ENCODE results near the gene CCND1.

Gene CCND1

DNA sequence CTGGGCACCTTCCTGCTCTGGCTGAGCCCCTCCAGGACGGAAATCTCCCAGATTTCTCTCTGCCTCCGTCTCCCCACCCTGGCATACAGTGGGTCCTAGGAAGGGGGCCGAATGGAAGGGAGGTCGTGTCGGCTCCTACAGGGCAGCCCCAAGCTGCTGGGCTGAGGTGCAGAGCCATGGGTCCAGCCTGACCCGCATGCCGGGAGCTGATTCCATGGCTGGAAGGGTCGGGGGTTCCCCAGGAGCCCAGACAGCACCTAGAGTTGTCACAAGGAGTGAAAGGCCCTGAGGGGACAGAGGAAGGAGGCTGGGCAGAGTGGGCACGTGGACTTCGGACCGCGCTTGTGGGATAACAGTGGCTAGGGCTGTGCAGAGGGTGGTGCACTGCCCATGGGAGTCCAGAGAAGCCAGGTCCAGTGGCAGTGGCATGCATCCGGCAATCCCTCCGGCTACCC, 16.5 kb downstream of the CCND1 start:
- FAIRE-seq (no peak), DNase-seq (ENCODE audit: insufficient read length, low spot score) (no peak)
- no peak for TF ChIP-seq TAF1 (IDR thresholded peaks at IDR 0.05; ENCODE audit: low read depth, low read length)
- TF ChIP-seq SPI1 (IDR thresholded peaks at IDR 0.05; ENCODE audit: low read depth, low read length): no peak
- no peak for TF ChIP-seq POLR2AphosphoS5 (IDR thresholded peaks at IDR 0.05; ENCODE audit: low read depth, low read length)
- no peak for TF ChIP-seq PAX5 (IDR thresholded peaks at IDR 0.05; ENCODE audit: insufficient read depth, low read length, severe bottlenecking)
- no peak for TF ChIP-seq POU2F2 (IDR thresholded peaks at IDR 0.05; ENCODE audit: low read depth, low read length)
- no peak for TF ChIP-seq POLR2A (IDR thresholded peaks at IDR 0.05; ENCODE audit: low read depth, low read length)

DNA sequence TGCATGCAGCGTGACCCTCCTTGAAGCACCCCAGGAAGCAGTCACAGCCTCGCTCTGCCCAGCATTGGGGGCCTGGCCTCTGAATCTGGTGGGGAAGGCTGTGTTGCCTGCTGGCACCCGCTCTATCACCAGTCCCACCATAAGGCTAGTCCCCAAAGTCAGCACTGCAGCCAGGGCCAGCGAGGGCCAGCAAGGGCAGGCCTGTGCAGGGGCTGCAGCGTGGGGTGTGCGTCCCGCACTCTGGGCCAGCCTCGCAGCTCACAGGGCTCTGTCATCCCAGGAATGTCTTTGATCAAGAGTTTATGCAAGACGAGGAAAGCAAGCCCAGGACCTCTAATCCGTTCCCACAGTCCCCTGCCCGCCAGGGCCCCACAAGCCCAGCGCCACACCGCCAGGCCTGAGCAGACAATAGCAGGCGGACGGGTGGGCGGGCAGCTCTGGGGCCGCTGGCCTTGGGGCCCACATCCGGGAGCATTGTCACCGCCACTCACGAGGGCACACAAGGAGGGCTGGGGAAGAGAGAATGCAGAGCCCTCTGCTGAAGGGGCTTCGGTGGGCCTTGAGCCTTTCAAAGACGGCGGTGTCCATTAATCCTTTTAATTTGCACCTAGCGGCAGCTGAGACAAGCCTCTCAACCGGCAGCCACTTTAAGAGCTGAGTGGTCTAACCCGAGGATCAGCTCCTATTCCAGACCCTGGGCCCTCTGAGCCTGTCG, 17.1 kb downstream of the CCND1 start:
- no peak for TF ChIP-seq POLR2AphosphoS5 (IDR thresholded peaks at IDR 0.05; ENCODE audit: low read depth, low read length)
- TF ChIP-seq POLR2A (IDR thresholded peaks at IDR 0.05; ENCODE audit: low read depth, low read length): no peak
- TF ChIP-seq POU2F2 (IDR thresholded peaks at IDR 0.05; ENCODE audit: low read depth, low read length): no peak
- no peak for TF ChIP-seq SPI1 (IDR thresholded peaks at IDR 0.05; ENCODE audit: low read depth, low read length)
- no peak for TF ChIP-seq PAX5 (IDR thresholded peaks at IDR 0.05; ENCODE audit: insufficient read depth, low read length, severe bottlenecking)
- no peak for TF ChIP-seq TAF1 (IDR thresholded peaks at IDR 0.05; ENCODE audit: low read depth, low read length)
- FAIRE-seq (no peak), DNase-seq (ENCODE audit: insufficient read length, low spot score) (no peak)

DNA sequence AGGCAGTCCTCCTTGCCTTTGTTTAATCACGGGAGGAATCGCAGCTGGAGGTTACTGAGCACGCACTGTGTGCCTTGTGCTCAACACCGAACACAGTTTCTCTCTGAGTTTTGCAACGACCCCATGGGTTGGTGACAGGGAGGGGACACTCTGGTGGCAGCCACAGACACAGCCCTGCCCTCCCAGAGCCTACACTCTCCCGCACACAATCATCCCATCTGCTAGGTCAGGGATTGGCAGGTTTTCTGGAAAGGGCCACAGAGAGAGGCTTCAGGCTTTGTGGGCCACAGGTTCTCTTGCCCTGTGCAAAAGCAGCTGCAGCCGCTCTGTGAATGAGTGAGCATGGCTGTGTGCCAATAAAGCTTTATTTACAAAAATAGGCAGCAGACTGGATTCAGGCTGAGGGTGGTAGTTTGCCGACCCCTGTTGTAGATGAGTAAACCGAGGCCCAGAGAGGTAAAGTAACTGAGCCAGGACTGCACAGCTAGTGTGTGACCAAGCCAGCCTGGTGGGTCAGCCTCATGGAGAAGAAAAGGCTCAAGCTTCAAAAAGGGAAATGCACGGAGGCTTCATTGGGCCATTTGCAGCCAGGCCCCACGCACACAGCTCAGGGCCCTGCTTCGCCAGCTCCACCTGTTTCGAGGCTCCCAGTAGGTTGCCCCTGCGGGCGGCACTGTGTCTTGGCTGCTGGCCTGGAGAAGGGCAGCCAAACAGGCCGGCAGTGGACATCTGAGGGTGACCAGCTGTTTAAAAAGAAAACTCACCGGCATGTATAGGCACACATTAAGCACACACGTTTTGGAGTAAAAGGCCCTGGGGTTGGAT, 17.9 kb downstream of the CCND1 start:
- TF ChIP-seq POLR2AphosphoS5 (IDR thresholded peaks at IDR 0.05; ENCODE audit: low read depth, low read length) (no peak), PAX5 (IDR thresholded peaks at IDR 0.05; ENCODE audit: insufficient read depth, low read length, severe bottlenecking) (no peak), SPI1 (IDR thresholded peaks at IDR 0.05; ENCODE audit: low read depth, low read length) (no peak), POU2F2 (IDR thresholded peaks at IDR 0.05; ENCODE audit: low read depth, low read length) (no peak), TAF1 (IDR thresholded peaks at IDR 0.05; ENCODE audit: low read depth, low read length) (no peak), POLR2A (IDR thresholded peaks at IDR 0.05; ENCODE audit: low read depth, low read length) (no peak)
- no peak for FAIRE-seq
- DNase-seq (ENCODE audit: insufficient read length, low spot score): no peak

DNA sequence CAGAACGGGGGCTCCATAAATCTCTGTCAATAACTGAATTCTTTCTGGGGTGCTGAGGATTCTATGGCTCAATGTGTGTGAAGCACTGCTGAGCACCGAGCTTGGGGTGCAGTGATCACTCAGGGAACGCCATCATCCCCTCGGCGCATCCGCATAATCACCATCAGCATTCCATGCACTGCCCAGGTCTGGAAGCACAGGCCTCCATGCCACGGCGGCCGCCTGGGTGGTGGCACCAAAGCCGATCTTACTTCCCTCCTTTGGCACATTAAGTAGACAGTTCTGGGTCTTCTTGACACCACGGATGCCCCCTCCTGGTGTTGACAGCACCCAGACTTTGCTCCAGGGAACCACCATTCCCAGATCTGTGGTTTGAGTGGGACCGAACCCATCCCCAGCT, 18.6 kb downstream of the CCND1 start:
- FAIRE-seq (no peak), DNase-seq (ENCODE audit: insufficient read length, low spot score) (no peak)
- TF ChIP-seq SPI1 (IDR thresholded peaks at IDR 0.05; ENCODE audit: low read depth, low read length) (no peak), POU2F2 (IDR thresholded peaks at IDR 0.05; ENCODE audit: low read depth, low read length) (no peak), TAF1 (IDR thresholded peaks at IDR 0.05; ENCODE audit: low read depth, low read length) (no peak), POLR2A (IDR thresholded peaks at IDR 0.05; ENCODE audit: low read depth, low read length) (no peak), PAX5 (IDR thresholded peaks at IDR 0.05; ENCODE audit: insufficient read depth, low read length, severe bottlenecking) (no peak), POLR2AphosphoS5 (IDR thresholded peaks at IDR 0.05; ENCODE audit: low read depth, low read length) (no peak)

DNA sequence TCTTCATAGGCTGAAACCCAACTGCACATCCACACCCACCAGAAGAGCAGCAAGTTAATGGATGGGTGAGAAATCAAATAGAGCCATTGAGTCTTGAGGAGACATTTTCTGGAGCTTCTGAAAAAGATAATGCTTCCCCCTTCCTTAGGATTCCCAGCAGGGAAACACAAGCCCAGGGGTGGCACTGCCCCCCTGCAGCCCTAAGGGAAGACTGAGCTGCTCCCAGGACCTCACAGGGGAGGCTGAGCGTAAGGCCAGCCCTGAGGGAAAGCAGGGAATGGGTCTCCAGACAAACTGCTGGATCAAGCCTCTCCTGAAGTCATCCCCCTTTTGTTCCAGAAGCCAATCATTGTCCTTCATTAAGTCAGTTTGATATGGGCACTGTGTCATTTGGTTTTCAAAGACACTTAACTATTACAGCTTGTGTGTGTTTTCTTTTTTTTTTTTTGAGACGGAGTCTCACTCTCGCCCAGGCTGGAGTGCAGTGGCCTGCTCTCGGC, 19.1 kb downstream of the CCND1 start:
- no peak for DNase-seq (ENCODE audit: insufficient read length, low spot score)
- FAIRE-seq: no peak

DNA sequence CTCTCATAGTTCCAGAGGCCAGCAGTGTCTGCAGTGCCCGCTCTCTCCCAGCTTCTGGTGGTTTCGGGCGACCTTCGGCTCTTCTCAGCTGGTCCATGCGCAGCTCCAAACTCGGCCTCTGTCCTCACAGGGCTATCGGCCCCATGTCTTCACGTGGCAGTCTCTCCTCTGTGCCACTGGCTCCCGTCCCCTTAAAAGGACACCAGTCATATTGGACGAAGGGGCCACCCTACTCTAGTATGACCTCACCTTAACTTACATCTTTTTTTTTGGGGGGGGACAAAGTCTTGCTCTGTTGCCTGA, 20.4 kb downstream of the CCND1 start:
- no peak for FAIRE-seq
- no peak for DNase-seq (ENCODE audit: insufficient read length, low spot score)

More for the DNA sequence above, 19.1 kb downstream of the CCND1 start:
- no peak for TF ChIP-seq POLR2AphosphoS5 (IDR thresholded peaks at IDR 0.05; ENCODE audit: low read depth, low read length)
- no peak for TF ChIP-seq POLR2A (IDR thresholded peaks at IDR 0.05; ENCODE audit: low read depth, low read length)
- no peak for TF ChIP-seq POU2F2 (IDR thresholded peaks at IDR 0.05; ENCODE audit: low read depth, low read length)
- TF ChIP-seq PAX5 (IDR thresholded peaks at IDR 0.05; ENCODE audit: insufficient read depth, low read length, severe bottlenecking): no peak
- no peak for TF ChIP-seq TAF1 (IDR thresholded peaks at IDR 0.05; ENCODE audit: low read depth, low read length)
- no peak for TF ChIP-seq SPI1 (IDR thresholded peaks at IDR 0.05; ENCODE audit: low read depth, low read length)

DNA sequence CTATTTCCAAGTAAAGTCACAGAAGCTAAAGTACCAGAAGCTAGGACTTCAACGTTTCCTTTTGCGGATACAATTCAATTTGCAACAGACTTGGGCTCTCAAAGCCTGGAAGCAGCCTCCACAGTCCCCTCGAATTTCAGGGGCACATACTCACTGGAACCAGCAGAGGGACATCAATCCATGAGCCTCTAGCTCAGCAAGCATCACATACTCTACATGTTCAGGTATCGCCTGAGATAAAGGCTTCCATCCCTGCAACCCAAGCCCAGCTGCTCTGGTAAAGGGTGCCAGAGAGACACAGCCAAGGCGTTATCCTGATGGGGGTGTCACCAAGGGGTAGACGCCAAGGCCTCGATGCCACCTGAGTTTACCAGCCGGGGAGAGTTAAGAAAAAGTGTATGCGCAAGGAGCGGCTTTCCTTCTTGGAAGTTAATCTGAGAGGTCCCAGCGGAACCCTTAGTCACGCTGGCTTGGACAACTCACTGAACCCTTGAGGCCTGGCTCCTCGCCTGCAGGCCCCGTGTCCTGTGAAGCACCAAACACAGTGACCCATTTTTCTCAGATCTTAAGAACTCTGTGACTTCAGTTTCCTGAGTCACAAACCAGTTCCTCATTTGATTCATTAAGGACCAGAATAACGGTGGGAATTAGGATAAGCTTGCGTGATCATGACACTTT, 21.2 kb downstream of the CCND1 start:
- no peak for DNase-seq (ENCODE audit: insufficient read length, low spot score)
- no peak for FAIRE-seq
- TF ChIP-seq PAX5 (IDR thresholded peaks at IDR 0.05; ENCODE audit: insufficient read depth, low read length, severe bottlenecking) (no peak), SPI1 (IDR thresholded peaks at IDR 0.05; ENCODE audit: low read depth, low read length) (no peak), POLR2AphosphoS5 (IDR thresholded peaks at IDR 0.05; ENCODE audit: low read depth, low read length) (no peak), TAF1 (IDR thresholded peaks at IDR 0.05; ENCODE audit: low read depth, low read length) (no peak), POU2F2 (IDR thresholded peaks at IDR 0.05; ENCODE audit: low read depth, low read length) (no peak), POLR2A (IDR thresholded peaks at IDR 0.05; ENCODE audit: low read depth, low read length) (no peak)

More for the DNA sequence above, 20.4 kb downstream of the CCND1 start:
- TF ChIP-seq SPI1 (IDR thresholded peaks at IDR 0.05; ENCODE audit: low read depth, low read length): no peak
- TF ChIP-seq PAX5 (IDR thresholded peaks at IDR 0.05; ENCODE audit: insufficient read depth, low read length, severe bottlenecking): no peak
- no peak for TF ChIP-seq POLR2A (IDR thresholded peaks at IDR 0.05; ENCODE audit: low read depth, low read length)
- no peak for TF ChIP-seq POLR2AphosphoS5 (IDR thresholded peaks at IDR 0.05; ENCODE audit: low read depth, low read length)
- no peak for TF ChIP-seq POU2F2 (IDR thresholded peaks at IDR 0.05; ENCODE audit: low read depth, low read length)
- no peak for TF ChIP-seq TAF1 (IDR thresholded peaks at IDR 0.05; ENCODE audit: low read depth, low read length)

DNA sequence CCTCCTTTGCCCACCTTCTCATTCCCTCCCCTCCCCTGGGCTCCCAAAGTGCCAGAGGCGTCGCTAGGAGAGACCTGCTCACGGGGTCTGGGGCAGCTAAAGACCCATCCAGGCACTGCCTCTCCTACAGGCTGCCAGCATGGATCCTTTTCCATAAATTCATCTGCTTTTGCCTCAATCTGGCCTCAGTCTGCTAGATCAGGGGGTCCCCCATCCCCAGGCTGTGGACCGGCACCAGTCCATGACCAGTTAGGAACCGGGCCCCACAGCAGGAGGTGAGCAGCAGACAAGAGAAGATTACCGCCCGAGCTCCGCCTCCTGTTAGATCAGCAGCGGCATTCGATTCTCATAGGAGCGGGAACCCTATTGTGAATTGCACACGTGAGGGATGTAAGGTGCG, 21.9 kb downstream of the CCND1 start:
- no peak for TF ChIP-seq POU2F2 (IDR thresholded peaks at IDR 0.05; ENCODE audit: low read depth, low read length)
- no peak for TF ChIP-seq POLR2AphosphoS5 (IDR thresholded peaks at IDR 0.05; ENCODE audit: low read depth, low read length)
- no peak for TF ChIP-seq TAF1 (IDR thresholded peaks at IDR 0.05; ENCODE audit: low read depth, low read length)
- TF ChIP-seq POLR2A (IDR thresholded peaks at IDR 0.05; ENCODE audit: low read depth, low read length): no peak
- no peak for TF ChIP-seq SPI1 (IDR thresholded peaks at IDR 0.05; ENCODE audit: low read depth, low read length)
- no peak for TF ChIP-seq PAX5 (IDR thresholded peaks at IDR 0.05; ENCODE audit: insufficient read depth, low read length, severe bottlenecking)
- FAIRE-seq (no peak), DNase-seq (ENCODE audit: insufficient read length, low spot score) (no peak)

Measured in GM12891 (cell line).